Measurements from ENCODE around the gene HIVEP1. TPM values are rescaled to one million over a fixed set of nuclear protein-coding genes. Genes with fewer than 3 reads are reported as not detected.

Gene HIVEP1
- total RNA-seq, 1 experiment from 2014 or later = 16.7 TPM

DNA sequence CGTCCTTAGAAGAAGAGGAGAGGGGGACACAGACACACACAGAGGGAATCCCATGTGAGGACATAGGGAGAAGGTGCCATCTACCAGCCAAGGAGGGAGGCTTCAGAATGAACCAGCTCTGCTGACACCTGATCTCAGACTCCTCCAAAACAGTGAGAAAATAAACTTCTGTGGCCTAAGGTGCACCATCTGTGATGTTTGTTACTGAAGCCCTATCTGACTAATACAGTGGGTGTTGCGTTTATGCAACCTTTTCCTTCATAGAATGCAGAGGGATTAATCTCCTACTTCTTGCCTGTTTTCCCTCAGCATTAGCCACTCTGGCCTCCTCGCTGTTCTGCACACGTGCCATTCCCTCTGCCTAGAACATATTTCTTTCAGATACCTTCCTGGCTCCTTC lies 196.6 kb downstream of the HIVEP1 start:
- Histone ChIP-seq H3K27ac (ENCODE audit: low read length) (no peak overlapping the region), H3K9me3 (ENCODE audit: control insufficient read depth, insufficient read depth, low read depth, low read length) (no peaks in the 10 kb centered on the region), H3K36me3 (ENCODE audit: control insufficient read depth, insufficient read depth, low read length) (no peaks in the 10 kb centered on the region), H3K27me3 (ENCODE audit: control insufficient read depth, insufficient read depth, low read length) (no peaks in the 10 kb centered on the region), H3K4me3 (ENCODE audit: low read depth in 2 of 2, low read length in 2 of 2) (no peak overlapping the region), H3K4me1 (ENCODE audit: control insufficient read depth, insufficient read depth, low read length) (no peaks in the 10 kb centered on the region)
- no peak for TF ChIP-seq POLR2AphosphoS5 (IDR thresholded peaks at IDR 0.05; ENCODE audit: low read depth, low read length)
- no peak for TF ChIP-seq CTCF (IDR thresholded peaks at IDR 0.05)
- CTCF ChIA-PET = no interaction called here
- ATAC-seq (no peak), DNase-seq (ENCODE audit: low read depth, low spot score) (no peak)
- intact Hi-C loops (cut with micrococcal nuclease; ENCODE audit: unreplicated experiment) (no loop called here), in situ Hi-C loops (cut with HindIII; ENCODE audit: low pct_unique_long_range_greater_than_20kb, low sequenced_read_pairs) (no loop called here)
- POLR2A ChIA-PET = no interaction called here
- no TSS peak for BruUV-seq (replicated peaks)

Other genes starting within 250 kb of the HIVEP1 start
- gene ADTRP, start 233.5 kb upstream of the HIVEP1 start, total RNA-seq (2021; ENCODE audit: unreplicated experiment) = not detected

Measured in Panc1 (cell line).